K562 (cell line): Measurements from ENCODE around the gene AP1S3.

Experiments used
- POLR2A ChIP-seq: fragments of 450-650 bp; conservative IDR thresholded peaks from 2 replicates; pipeline ENCODE4 v1.6.1; 2016
- ZBTB7A ChIP-seq: IDR thresholded peaks from 2 replicates; pipeline ENCODE4 v1.6.1; 2011; ENCODE audit warnings: low read depth, mild to moderate bottlenecking, low read length, moderate library complexity, borderline replicate concordance; ENCODE audit not compliant: control insufficient read depth
- TF ChIP-seq, protein P1 (sequence below), 3 experiments: IDR thresholded peaks in 2 of 3; conservative IDR thresholded peaks in 1 of 3; 2 replicates each; pipeline ENCODE4 v1.5.1; 2011 to 2012; ENCODE audit warnings: low read length in 3 of 3, mild to moderate bottlenecking in 3 of 3, control low read depth in 2 of 3, improper control_type of control experiment in 1 of 3, inconsistent platforms in 1 of 3, low read depth in 1 of 3, mixed read lengths in 1 of 3, moderate library complexity in 1 of 3; ENCODE audit not compliant: insufficient read depth in 2 of 3

DNA sequence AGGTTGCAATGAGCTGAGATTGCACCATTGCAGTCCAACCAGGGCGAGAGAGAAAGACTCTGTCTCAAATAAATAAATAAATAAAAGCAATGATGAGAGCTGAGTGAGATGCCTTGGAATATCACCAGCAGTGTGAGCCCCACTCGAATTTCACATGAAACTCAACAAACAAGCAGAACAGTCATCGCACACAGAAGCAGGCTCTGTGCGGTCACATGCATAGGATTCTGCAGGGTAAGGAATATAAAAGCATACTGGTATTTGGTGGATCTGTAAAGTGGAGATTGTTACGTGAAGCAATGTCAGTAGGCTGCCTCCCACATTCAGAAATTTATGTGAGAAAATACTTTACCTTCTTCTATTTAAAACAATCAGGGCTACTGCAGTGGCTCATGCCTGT, 18.0 kb upstream of the AP1S3 start:
- no peak for TF ChIP-seq POLR2A
- no peak for TF ChIP-seq ZBTB7A
- TF ChIP-seq, protein P1, sequence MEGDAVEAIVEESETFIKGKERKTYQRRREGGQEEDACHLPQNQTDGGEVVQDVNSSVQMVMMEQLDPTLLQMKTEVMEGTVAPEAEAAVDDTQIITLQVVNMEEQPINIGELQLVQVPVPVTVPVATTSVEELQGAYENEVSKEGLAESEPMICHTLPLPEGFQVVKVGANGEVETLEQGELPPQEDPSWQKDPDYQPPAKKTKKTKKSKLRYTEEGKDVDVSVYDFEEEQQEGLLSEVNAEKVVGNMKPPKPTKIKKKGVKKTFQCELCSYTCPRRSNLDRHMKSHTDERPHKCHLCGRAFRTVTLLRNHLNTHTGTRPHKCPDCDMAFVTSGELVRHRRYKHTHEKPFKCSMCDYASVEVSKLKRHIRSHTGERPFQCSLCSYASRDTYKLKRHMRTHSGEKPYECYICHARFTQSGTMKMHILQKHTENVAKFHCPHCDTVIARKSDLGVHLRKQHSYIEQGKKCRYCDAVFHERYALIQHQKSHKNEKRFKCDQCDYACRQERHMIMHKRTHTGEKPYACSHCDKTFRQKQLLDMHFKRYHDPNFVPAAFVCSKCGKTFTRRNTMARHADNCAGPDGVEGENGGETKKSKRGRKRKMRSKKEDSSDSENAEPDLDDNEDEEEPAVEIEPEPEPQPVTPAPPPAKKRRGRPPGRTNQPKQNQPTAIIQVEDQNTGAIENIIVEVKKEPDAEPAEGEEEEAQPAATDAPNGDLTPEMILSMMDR (IDR thresholded peaks at IDR 0.05 in 2 of 3, conservative IDR thresholded peaks at IDR 0.05 in 1 of 3; ENCODE audit: insufficient read depth in 2 of 3, low read depth in 1 of 3, low read length in 3 of 3) = no peak
